MM.1S (cell line): ENCODE results near the gene SUCNR1.

Experiments used
- DNase-seq: peaks from one replicate; pipeline ENCODE4 v3.0.0-alpha.2; 2015
- H2AFZ ChIP-seq: fragments of 300-600 bp; sonication (generic); 2 replicates; pipeline ENCODE4 v1.6.0; 2016; ENCODE audit warnings: antibody characterized with exemption, low read length
- H3F3A ChIP-seq: fragments of 300-600 bp; sonication (generic); 2 replicates; pipeline ENCODE4 v1.6.1; 2016; ENCODE audit warnings: mild to moderate bottlenecking, antibody characterized with exemption, low read length, moderate library complexity, mixed read lengths; ENCODE audit not compliant: insufficient read depth
- H3K27ac ChIP-seq: fragments of 300-600 bp; sonication (generic); 2 replicates; pipeline ENCODE4 v1.5.1; 2016; ENCODE audit warnings: mild to moderate bottlenecking, low read length
- H3K27me3 ChIP-seq: fragments of 300-600 bp; sonication (generic); replicated peaks from 2 replicates; pipeline ENCODE4 v1.6.0; 2016; ENCODE audit warnings: low read length; ENCODE audit not compliant: insufficient read depth
- H3K36me3 ChIP-seq: fragments of 300-600 bp; sonication (generic); replicated peaks from 2 replicates; pipeline ENCODE4 v1.6.1; 2016; ENCODE audit warnings: mild to moderate bottlenecking, low read length, mixed read lengths; ENCODE audit not compliant: insufficient read depth
- H3K4me1 ChIP-seq: fragments of 300-600 bp; sonication (generic); 2 replicates; pipeline ENCODE4 v1.6.1; 2016; ENCODE audit warnings: low read length, mixed read lengths
- H3K4me2 ChIP-seq: fragments of 300-600 bp; sonication (generic); 2 replicates; pipeline ENCODE4 v1.6.0; 2016; ENCODE audit warnings: low read depth, low read length
- H3K4me3 ChIP-seq: fragments of 300-600 bp; sonication (generic); 2 replicates; pipeline ENCODE4 v1.5.1; 2016; ENCODE audit warnings: low read length, mixed read lengths
- H3K79me2 ChIP-seq: fragments of 300-600 bp; sonication (generic); 2 replicates; pipeline ENCODE4 v1.6.1; 2016; ENCODE audit warnings: mixed run types, low read length, mixed read lengths
- H3K9ac ChIP-seq: fragments of 300-600 bp; sonication (generic); 2 replicates; pipeline ENCODE4 v1.6.1; 2016; ENCODE audit warnings: low read length, mixed read lengths
- H3K9me2 ChIP-seq: fragments of 300-600 bp; sonication (generic); replicated peaks from 2 replicates; pipeline ENCODE4 v1.6.1; 2016; ENCODE audit warnings: mild to moderate bottlenecking, low read length, mixed read lengths; ENCODE audit not compliant: insufficient read depth
- H3K9me3 ChIP-seq: fragments of 300-600 bp; sonication (generic); replicated peaks from 2 replicates; pipeline ENCODE4 v1.6.1; 2016; ENCODE audit warnings: mild to moderate bottlenecking, low read length, mixed read lengths; ENCODE audit not compliant: insufficient read depth
- H4K20me1 ChIP-seq: fragments of 300-600 bp; sonication (generic); 2 replicates; pipeline ENCODE4 v1.6.1; 2016; ENCODE audit warnings: mild to moderate bottlenecking, low read length, moderate library complexity, mixed read lengths; ENCODE audit not compliant: insufficient read depth
- CTCF ChIP-seq: fragments of 300-600 bp; sonication (generic); IDR thresholded peaks from 2 replicates; pipeline ENCODE4 v1.5.1; 2016; ENCODE audit warnings: antibody characterized with exemption, low read length, mixed read lengths
- EZH2 ChIP-seq: fragments of 300-600 bp; sonication (generic); optimal IDR thresholded peaks from 2 replicates; pipeline ENCODE3; 2017; ENCODE audit warnings: low read depth, mild to moderate bottlenecking, antibody characterized with exemption, low read length, mixed read lengths
- EZH2phosphoT487 ChIP-seq: fragments of 300-600 bp; sonication (generic); IDR thresholded peaks from 2 replicates; pipeline ENCODE4 v1.6.1; 2018; ENCODE audit warnings: antibody characterized with exemption, low read length

Gene SUCNR1

GRCh38 chr3:151899996-151900395 is 26.6 kb downstream of the SUCNR1 start:
- no peak for DNase-seq
- Histone ChIP-seq H3F3A (no peaks in the 10 kb centered on the region), H2AFZ (no peak overlapping the region), H3K4me3 (no peak overlapping the region), H3K9me3 (no peaks in the 10 kb centered on the region), H3K27ac (no peak overlapping the region), H3K9ac (no peak overlapping the region), H3K4me2 (no peak overlapping the region), H4K20me1 (no peaks in the 10 kb centered on the region), H3K4me1 (peaks cover 13% of the 10 kb centered on the region), H3K9me2 (no peaks in the 10 kb centered on the region), H3K79me2 (no peaks in the 10 kb centered on the region), H3K27me3 (no peaks in the 10 kb centered on the region), H3K36me3 (no peaks in the 10 kb centered on the region)
- TF ChIP-seq EZH2phosphoT487, result no peak
- no peak for TF ChIP-seq CTCF
- TF ChIP-seq EZH2, result no peak

- H3K4me1 ChIP-seq, result peaks cover 13% of the 10 kb centered on the region
- H3K27me3 ChIP-seq, result no peaks in the 10 kb centered on the region
- TF ChIP-seq EZH2, result no peak
- H4K20me1 ChIP-seq, result no peaks in the 10 kb centered on the region
- H3K4me2 ChIP-seq, result no peak overlapping the region
- no peak overlapping the region for H2AFZ ChIP-seq
- H3K9me3 ChIP-seq, result no peaks in the 10 kb centered on the region
- DNase-seq, result no peak
- no peaks in the 10 kb centered on the region for H3K79me2 ChIP-seq
- H3K27ac ChIP-seq, result no peak overlapping the region
- H3K36me3 ChIP-seq, result no peaks in the 10 kb centered on the region
- H3K4me3 ChIP-seq, result no peak overlapping the region
- H3K9me2 ChIP-seq, result no peaks in the 10 kb centered on the region
- no peaks in the 10 kb centered on the region for H3F3A ChIP-seq
- H3K9ac ChIP-seq, result no peak overlapping the region
Observed at GRCh38 chr3:151900460-151900859, 27.0 kb downstream of the SUCNR1 start.

- no peak overlapping the region for H3K4me2 ChIP-seq
- no peak overlapping the region for H3K27ac ChIP-seq
- H3K9me3 ChIP-seq, result no peaks in the 10 kb centered on the region
- H4K20me1 ChIP-seq, result no peaks in the 10 kb centered on the region
- H3F3A ChIP-seq, result no peaks in the 10 kb centered on the region
- no peak for TF ChIP-seq EZH2phosphoT487
- no peak for TF ChIP-seq CTCF
- TF ChIP-seq EZH2, result no peak
- peaks cover 13% of the 10 kb centered on the region for H3K4me1 ChIP-seq
- H3K9me2 ChIP-seq, result no peaks in the 10 kb centered on the region
- no peak overlapping the region for H3K9ac ChIP-seq
- DNase-seq, result no peak
- H3K27me3 ChIP-seq, result no peaks in the 10 kb centered on the region
- no peak overlapping the region for H2AFZ ChIP-seq
- H3K79me2 ChIP-seq, result no peaks in the 10 kb centered on the region
- H3K36me3 ChIP-seq, result no peaks in the 10 kb centered on the region
- no peak overlapping the region for H3K4me3 ChIP-seq
Observed at GRCh38 chr3:151900884-151901643, 27.6 kb downstream of the SUCNR1 start.

- no peak for TF ChIP-seq EZH2
- TF ChIP-seq EZH2phosphoT487, result no peak
- no peak for TF ChIP-seq CTCF
- no peak overlapping the region for H2AFZ ChIP-seq
- H3K9ac ChIP-seq, result no peak overlapping the region
- H3K4me1 ChIP-seq, result peaks cover 13% of the 10 kb centered on the region
- H3K4me3 ChIP-seq, result no peak overlapping the region
- no peaks in the 10 kb centered on the region for H4K20me1 ChIP-seq
- DNase-seq, result no peak
- no peak overlapping the region for H3K27ac ChIP-seq
- no peaks in the 10 kb centered on the region for H3K79me2 ChIP-seq
- no peaks in the 10 kb centered on the region for H3K9me2 ChIP-seq
- H3K4me2 ChIP-seq, result no peak overlapping the region
- no peaks in the 10 kb centered on the region for H3K27me3 ChIP-seq
- H3K36me3 ChIP-seq, result no peaks in the 10 kb centered on the region
- H3K9me3 ChIP-seq, result no peaks in the 10 kb centered on the region
- no peaks in the 10 kb centered on the region for H3F3A ChIP-seq
Observed at GRCh38 chr3:151901644-151902285, 28.3 kb downstream of the SUCNR1 start.
